Aorta (tissue), 5 donors: ENCODE results near the gene THAP4. TPM values are rescaled to one million over a fixed set of nuclear protein-coding genes. Genes with fewer than 3 reads are reported as not detected.
A peak's percentile ranks its signal among the peaks of the same experiment; 100 is the strongest.

Source experiments
- ATAC-seq: fragments of 200-7000 bp; cut with Tn5 transposase; one replicate; pipeline ENCODE4 v1.9.1; 2022; ENCODE audit warnings: moderate library complexity; ENCODE audit not compliant: low FRiP score
- DNase-seq, 2 donors: peaks; one replicate each; pipeline ENCODE4 v3.0.0-alpha.2; 2020
- H3K27ac ChIP-seq, 2 donors: one replicate each; pipeline ENCODE4 v1.5.1; 2013; ENCODE audit warnings: low read length in 2 of 2, mild to moderate bottlenecking in 2 of 2, moderate library complexity in 2 of 2, control low read depth in 1 of 2, inconsistent platforms in 1 of 2, low read depth in 1 of 2
- H3K27me3 ChIP-seq, 2 donors: one replicate each; pipeline ENCODE4 v1.6.1; 2013; ENCODE audit warnings: control low read depth in 1 of 2, low read length in 1 of 2, mild to moderate bottlenecking in 1 of 2, moderate library complexity in 1 of 2; ENCODE audit not compliant: insufficient read depth in 2 of 2, control insufficient read depth in 1 of 2
- H3K36me3 ChIP-seq, 2 donors: one replicate each; pipeline ENCODE4 v1.6.1; 2013; ENCODE audit warnings: control low read depth in 1 of 2, low read length in 1 of 2, mild to moderate bottlenecking in 1 of 2; ENCODE audit not compliant: insufficient read depth in 2 of 2, control insufficient read depth in 1 of 2
- H3K4me1 ChIP-seq, 2 donors: one replicate each; pipeline ENCODE4 v1.6.1; 2013; ENCODE audit warnings: low read length in 2 of 2, control low read depth in 1 of 2, mild to moderate bottlenecking in 1 of 2, moderate library complexity in 1 of 2; ENCODE audit not compliant: insufficient read depth in 2 of 2, control insufficient read depth in 1 of 2
- H3K4me3 ChIP-seq, 2 donors: one replicate each; pipeline ENCODE4 v1.5.1; 2013; ENCODE audit warnings: low read length in 2 of 2, control low read depth in 1 of 2, mild to moderate bottlenecking in 1 of 2
- H3K9me3 ChIP-seq: one replicate; pipeline ENCODE4 v1.6.1; 2013; ENCODE audit warnings: mild to moderate bottlenecking, low read length; ENCODE audit not compliant: control insufficient read depth
- WGBS, 2 donors: extraction: QIAGEN DNeasy Blood & Tissue Kit; methylation state at CpG; one replicate each; pipeline ENCODE4 v1.1.7; 2013; 5-methylcytosine and 5-hydroxymethylcytosine counted together
- intact Hi-C, 2 donors: fragments of 100-400 bp; cut with DNase I; formaldehyde crosslinking; loops; one replicate each; pipeline versions ENCODE4 v1.14.2 to v1.15.0; 2022
- polyA plus RNA-seq, 2 donors: library from polyadenylated mRNA; stranded (reverse); fragments of 200-250 nt; gene quantifications; one replicate each; pipeline ENCODE4 v1.2.3, GENCODE V29; 2013
- total RNA-seq, 2 donors: library from RNA; stranded (reverse); fragmentation: NEBNext Ultra II Directional; extraction: Animal tissue kit (Norgen Biotek cat#: 25700); gene quantifications; one replicate each; pipeline ENCODE4 v1.2.1, GENCODE V29; 2021
- donor health status: healthy with polysubstance abuse.
- donor health status: Bipolar disorder and iron deficiency.
- donor health status: DM: no; HTN: no; CAD: no.
- donor health status: DM: no; HTN: no; CAD: no.
- donor health status: DM: yes; HTN: yes; CAD: no.

Gene THAP4
- total and polyA plus RNA-seq, 4 donors = 24.3 to 41.5 (median 30.5) TPM

GRCh38 chr2:241563571-241563980 is 73.4 kb downstream of the THAP4 start:
- no peaks in the 10 kb centered on the region for H3K36me3 ChIP-seq
- no peak for DNase-seq
- ATAC-seq = no peak
- H3K9me3 ChIP-seq = no peaks in the 10 kb centered on the region
- H3K27me3 ChIP-seq = no peaks in the 10 kb centered on the region
- H3K4me3 ChIP-seq = no peak overlapping the region
- H3K4me1 ChIP-seq = no peaks in the 10 kb centered on the region
- no peak overlapping the region for H3K27ac ChIP-seq
- 89 to 95% methylated on average over 9 to 10 of the region's 10 CpGs for WGBS, 2 donors
- intact Hi-C loops = loop anchor here in 1 of 2 donors (5.0 kb wide), 1 partner anchor 56 kb away; the partner anchor contains the start of gene STK25

DNA sequence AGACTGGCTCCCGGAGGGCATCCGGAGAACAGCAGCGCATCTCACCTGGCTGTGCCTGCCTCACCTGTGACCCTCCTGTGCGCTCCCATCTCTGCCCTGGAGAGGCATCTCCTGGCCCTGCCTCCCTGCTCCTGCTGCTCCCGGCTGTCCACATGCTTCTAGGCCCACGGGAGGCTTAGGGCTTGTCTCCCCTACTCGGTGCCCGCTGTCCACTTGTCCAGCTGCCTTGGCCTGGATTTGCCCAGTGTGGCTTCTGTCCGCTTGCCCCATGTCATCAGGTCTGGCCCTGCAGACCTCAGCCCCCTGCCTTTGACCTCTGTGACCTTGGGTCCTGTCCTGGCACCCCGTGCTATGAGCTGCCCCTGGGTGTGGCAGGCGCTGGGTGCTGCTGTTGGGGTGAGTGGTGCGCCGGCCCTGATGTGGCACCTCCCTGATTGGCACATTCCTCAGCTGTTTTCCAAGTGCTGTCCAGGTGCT is 73.9 kb downstream of the THAP4 start:
- H3K4me1 ChIP-seq = no peaks in the 10 kb centered on the region
- intact Hi-C loops = loop anchor here in 1 of 2 donors (5.0 kb wide), 1 partner anchor 56 kb away; the partner anchor contains the start of gene STK25

DNA sequence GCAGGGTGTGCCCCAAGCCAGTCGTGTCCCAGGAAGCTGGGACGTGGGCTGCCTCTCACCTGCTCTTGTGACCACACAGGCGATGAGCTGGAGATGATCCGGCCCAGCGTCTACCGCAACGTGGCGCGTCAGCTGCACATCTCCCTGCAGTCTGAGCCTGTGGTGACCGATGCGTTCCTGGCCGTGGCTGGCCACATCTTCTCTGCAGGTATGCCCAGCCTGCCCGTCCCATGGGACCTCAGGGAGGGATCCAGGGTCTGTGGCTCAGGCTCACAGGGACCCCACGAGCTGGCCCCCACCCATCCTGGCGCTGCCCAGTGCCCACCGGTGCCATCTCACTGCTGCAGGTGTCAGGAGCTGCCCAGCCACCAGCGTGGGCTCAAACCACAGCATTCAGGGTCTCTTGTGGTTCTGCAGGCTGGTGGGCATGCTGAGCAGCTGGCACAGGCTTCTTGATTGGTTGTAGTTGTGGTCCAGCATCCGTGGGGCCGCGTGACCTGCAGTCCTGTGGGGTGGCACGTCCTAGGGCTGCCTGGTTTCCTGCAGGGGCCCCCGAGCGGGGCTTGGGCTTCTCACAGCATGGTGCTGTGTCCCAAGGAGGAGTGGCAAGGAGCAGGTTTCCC is 74.6 kb downstream of the THAP4 start:
- Histone ChIP-seq H3K9me3 (no peaks in the 10 kb centered on the region), H3K36me3 (no peaks in the 10 kb centered on the region), H3K27ac (no peak overlapping the region), H3K27me3 (no peaks in the 10 kb centered on the region), H3K4me3 (no peak overlapping the region), H3K4me1 (no peaks in the 10 kb centered on the region)
- WGBS, 2 donors = 86 to 87% methylated on average over 23 of the region's 23 CpGs
- no peak for DNase-seq
- intact Hi-C loops = loop anchor here in 1 of 2 donors (5.0 kb wide), 1 partner anchor 55 kb away; the partner anchor contains the start of gene STK25
- ATAC-seq = no peak

More for the DNA sequence above, 73.9 kb downstream of the THAP4 start:
- Histone ChIP-seq H3K36me3 (no peaks in the 10 kb centered on the region), H3K4me3 (no peak overlapping the region), H3K27ac (no peak overlapping the region), H3K27me3 (no peaks in the 10 kb centered on the region), H3K9me3 (no peaks in the 10 kb centered on the region)
- DNase-seq (peak in 1 of 2 donors; percentile 68), ATAC-seq (no peak)
- 89 to 94% methylated on average over 13 of the region's 13 CpGs for WGBS, 2 donors

GRCh38 chr2:241561832-241562231 is 75.1 kb downstream of the THAP4 start:
- intact Hi-C loops = loop anchor here in 1 of 2 donors (5.0 kb wide), 1 partner anchor 55 kb away; the partner anchor contains the start of gene STK25
- no peaks in the 10 kb centered on the region for H3K9me3 ChIP-seq
- H3K4me3 ChIP-seq = no peak overlapping the region
- 1 to 6% methylated on average over 18 of the region's 18 CpGs for WGBS, 2 donors
- no peaks in the 10 kb centered on the region for H3K36me3 ChIP-seq
- H3K27me3 ChIP-seq = no peaks in the 10 kb centered on the region
- ATAC-seq (peak; percentile 81), DNase-seq (peak; percentile 83 to 95)
- H3K4me1 ChIP-seq = no peaks in the 10 kb centered on the region
- no peak overlapping the region for H3K27ac ChIP-seq

GRCh38 chr2:241560883-241561474 is 76.0 kb downstream of the THAP4 start:
- H3K27me3 ChIP-seq = no peaks in the 10 kb centered on the region
- DNase-seq = no peak
- no peaks in the 10 kb centered on the region for H3K4me1 ChIP-seq
- intact Hi-C loops = loop anchor here in 1 of 2 donors (5.0 kb wide), 1 partner anchor 54 kb away; the partner anchor contains the start of gene STK25
- peaks cover 2% of the 10 kb centered on the region for H3K9me3 ChIP-seq
- no peaks in the 10 kb centered on the region for H3K36me3 ChIP-seq
- H3K27ac ChIP-seq = no peak overlapping the region
- WGBS, 2 donors = 12 to 40% methylated on average over 19 of the region's 19 CpGs
- ATAC-seq = no peak
- H3K4me3 ChIP-seq = no peak overlapping the region

DNA sequence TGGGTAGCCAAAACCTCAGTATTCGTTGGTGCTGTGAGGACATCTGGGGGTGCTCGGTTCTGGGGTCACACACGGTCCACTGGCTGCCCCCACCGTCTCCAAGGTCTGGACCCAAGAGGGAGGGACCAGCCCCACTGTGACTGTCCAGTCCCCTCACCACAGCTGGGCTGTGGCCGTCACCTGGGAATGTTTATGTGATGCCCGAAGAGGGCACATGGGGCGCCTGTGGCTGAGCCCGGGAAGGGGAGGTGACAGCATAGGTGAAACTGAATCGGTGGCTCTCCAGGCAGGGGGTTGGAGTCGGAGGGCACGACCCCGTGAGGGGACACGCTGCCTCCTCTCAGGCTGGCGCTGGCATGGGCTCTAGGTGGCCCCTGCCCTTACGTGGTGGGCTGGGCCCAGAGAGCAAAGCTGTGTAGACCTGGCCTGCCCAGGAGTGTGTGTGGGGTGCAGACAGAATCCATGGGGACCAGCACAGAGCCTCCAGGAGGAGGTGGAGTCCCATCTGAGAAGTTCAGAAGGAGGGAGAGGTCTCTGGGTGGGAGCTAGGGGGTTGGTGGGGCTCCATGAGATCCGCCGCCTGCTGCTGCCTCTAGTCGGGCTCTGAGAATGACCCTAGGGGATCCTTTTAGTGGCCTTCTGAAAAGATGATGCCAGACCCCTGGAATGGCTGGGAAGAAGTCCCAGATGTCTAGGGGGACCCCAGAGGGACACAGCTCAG is 76.6 kb downstream of the THAP4 start:
- Histone ChIP-seq H3K4me1 (no peaks in the 10 kb centered on the region), H3K27ac (no peak overlapping the region), H3K9me3 (peaks cover 5% of the 10 kb centered on the region), H3K27me3 (no peaks in the 10 kb centered on the region), H3K4me3 (no peak overlapping the region), H3K36me3 (no peaks in the 10 kb centered on the region)
- 31 to 55% methylated on average over 18 of the region's 18 CpGs for WGBS, 2 donors
- intact Hi-C loops = loop anchor here in 1 of 2 donors (5.0 kb wide), 1 partner anchor 53 kb away; the partner anchor contains the start of gene STK25
- ATAC-seq = no peak
- DNase-seq = peak in 1 of 2 donors; percentile 27

- intact Hi-C loops = loop anchor here in 1 of 2 donors (5.0 kb wide), 1 partner anchor 52 kb away; the partner anchor contains the start of gene STK25
- Histone ChIP-seq H3K27me3 (no peaks in the 10 kb centered on the region), H3K9me3 (peaks cover 7% of the 10 kb centered on the region), H3K4me3 (peak overlapping the region; percentile 28 to 34), H3K36me3 (no peaks in the 10 kb centered on the region), H3K27ac (no peak overlapping the region), H3K4me1 (no peaks in the 10 kb centered on the region)
- DNase-seq (no peak), ATAC-seq (peak; percentile 51)
- WGBS, 2 donors = 1% methylated on average over 58 to 78 of the region's 78 CpGs
Observed at GRCh38 chr2:241559323-241560161, 77.4 kb downstream of the THAP4 start.
